GM19452 (cell line): ENCODE data around the gene MRPL24.

Experiments
- ATAC-seq: cut with Tn5 transposase; IDR thresholded peaks from one replicate; pipeline ENCODE4 v1.9.1; 2021; ENCODE audit not compliant: unreplicated experiment

MRPL24 gene

DNA sequence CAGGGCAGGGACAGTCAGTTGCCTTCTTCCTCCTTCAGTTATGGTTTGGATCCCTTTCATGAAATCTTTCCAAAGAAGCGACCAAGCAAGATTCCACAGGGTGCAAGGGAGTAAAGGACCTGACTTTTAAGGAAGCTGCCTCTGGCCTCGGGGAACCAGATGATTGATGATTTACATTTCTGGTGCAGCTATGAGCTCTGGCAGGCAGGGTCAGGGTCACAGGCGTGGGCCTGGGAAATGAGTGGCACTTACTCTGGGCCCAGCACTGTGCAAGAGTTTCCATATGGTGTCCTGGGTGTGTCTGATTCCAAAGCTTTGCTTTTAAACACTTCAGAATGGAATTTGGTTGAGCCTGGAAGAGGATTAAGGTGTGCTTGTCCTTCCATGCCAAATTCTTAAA lies 28.3 kb downstream of the MRPL24 start:
- no peak for ATAC-seq

DNA sequence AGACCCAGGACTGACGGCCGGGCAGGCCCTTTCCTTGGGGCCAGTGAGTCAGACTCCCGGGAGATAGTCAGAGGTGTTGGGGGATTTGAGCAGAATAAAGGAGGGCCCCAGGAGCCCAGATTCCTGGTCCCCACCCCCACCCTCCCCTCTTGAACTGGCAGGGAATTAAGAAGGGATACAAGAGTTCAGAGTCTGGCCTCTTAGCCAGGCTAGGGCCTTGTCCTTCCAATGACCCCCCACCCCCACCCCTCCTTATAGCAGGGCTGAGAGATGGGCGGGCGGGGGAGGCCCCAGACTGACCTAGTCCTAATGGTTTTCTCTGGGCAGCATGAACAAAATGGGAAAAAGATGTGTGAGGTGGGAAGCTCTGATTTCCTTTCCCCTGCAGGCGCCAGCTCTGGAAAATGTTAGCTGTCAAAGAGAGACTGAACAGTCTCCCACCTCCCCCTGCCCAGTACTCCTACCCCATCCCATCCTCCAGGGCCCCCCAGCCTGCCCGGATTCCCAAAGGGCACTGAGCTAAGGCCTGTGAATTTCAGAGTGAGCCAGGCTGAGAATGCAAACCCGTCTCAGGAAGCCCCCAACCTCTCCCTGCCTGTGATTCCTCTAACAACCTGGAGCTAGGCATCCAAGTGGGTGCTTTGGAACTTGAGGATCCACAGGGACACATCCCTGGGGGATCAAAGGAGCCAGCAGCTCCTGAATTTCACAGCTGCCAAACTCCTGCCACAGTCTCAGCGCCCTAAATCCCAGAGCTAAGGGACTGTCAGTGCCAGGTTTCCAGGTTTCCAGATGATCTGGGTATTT lies 29.7 kb downstream of the MRPL24 start:
- ATAC-seq: no peak

DNA sequence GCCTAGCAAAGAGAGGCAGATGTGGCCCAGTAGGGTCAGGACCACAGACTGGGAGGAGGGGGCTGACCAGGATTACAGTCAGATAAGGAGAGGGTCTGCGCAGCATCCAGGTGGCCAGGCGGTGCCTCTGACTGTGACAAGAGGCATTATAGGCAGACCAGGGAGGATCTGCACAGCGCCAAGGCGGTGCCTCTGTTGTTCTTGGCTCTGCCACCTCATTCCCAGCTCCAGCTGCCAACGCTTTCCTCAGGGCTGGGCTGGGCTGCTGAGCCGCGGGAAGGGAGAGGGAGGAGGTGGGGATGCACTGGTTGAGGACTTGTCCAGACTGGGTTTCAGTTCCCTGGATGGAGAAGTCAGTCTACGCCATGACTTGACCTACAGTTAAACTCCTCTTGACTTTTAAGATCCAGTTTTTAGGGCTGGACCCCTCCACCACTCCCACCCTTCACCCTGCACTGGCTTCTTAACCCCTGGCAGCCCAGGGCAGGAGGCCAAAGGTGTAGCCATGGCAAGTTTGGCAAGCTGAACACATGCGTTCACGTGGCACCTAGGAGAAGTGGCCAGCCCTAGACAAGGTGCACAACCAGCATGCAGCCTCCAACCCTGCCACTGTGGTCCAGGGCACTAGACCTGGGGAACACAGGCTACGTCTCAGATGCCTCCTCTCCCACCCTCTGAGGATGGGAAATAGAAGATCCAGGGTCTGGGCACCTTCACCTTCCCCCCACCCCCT lies 31.0 kb downstream of the MRPL24 start:
- ATAC-seq: no peak

DNA sequence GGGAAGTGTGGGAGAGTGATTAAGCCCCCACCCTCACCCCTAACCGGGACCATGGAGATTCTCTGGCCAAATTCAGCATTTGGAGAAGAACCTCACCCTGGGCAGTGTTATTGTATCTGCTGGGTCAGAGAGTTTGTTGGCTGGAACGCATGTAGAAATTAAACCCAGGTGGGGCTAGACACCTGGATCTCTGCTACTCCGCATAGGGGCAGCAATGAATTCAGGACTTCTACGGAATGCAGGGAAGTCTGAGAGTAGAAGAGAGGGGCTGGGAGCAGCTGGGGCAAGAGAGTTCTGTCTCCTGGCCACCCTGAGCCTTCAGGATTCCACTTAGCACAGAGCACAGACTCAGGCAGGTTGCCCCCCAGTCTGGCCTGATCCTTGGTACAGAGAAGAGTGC lies 31.9 kb downstream of the MRPL24 start:
- no peak for ATAC-seq

DNA sequence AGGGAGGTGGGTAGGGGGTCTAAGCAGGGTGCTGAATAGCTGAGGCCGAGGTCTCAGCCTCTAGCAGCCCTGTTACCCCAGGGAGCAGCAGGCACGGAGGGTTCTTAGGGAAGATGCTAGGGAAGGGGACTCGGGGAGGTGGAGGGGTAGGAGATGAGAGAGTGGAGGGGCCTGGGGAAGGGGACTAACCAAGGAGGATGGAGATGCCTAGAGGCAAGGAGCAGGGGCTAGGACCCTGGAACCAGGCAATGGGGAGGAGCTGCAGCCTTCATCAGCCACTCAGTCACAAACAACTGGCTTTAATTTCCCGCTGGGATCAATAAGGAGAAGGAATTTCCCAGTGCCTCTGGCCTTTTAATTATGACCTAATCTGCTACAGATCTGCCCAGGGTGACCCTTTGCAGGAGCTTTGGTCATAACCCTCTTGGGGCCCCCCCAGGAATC lies 32.6 kb downstream of the MRPL24 start:
- no peak for ATAC-seq

DNA sequence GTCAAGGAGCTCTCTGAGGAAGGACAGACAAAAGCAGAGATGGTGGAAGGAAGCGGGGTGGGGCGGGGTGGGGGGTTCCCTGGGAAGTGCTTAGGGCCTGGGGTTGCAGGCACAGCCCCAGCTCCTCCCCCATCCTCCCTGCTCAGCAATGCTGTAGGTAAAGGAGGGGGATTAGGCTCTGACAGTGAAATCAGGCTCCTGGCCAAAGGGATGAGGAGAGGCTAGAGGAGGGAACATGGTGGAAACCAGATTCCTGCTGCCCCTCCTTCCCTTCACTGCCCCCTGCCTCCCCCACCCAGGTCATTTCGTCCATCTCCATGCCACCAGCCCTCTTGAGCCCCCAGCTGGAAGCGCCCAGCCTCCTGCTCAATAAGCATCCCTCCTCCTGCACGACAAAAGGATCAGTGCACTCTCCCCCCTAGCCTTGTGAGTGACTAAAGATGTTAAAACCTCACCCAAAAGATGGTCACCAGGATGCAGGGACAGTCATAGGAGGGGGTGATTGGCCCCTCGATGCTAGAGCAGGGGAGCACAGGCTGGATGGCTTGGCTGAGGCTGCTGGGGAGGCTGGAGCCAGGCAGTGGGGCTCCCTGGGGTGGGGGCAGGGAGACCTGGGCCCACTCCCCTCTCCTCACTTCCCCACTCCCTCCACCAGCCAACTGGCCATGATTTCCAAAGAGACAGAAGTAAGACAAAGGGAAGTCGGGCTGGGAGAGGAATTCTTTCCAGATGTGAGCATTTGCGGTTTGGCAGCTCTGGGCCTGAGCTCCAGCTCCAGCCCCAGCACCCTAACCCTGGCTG lies 33.3 kb downstream of the MRPL24 start:
- ATAC-seq: no peak

DNA sequence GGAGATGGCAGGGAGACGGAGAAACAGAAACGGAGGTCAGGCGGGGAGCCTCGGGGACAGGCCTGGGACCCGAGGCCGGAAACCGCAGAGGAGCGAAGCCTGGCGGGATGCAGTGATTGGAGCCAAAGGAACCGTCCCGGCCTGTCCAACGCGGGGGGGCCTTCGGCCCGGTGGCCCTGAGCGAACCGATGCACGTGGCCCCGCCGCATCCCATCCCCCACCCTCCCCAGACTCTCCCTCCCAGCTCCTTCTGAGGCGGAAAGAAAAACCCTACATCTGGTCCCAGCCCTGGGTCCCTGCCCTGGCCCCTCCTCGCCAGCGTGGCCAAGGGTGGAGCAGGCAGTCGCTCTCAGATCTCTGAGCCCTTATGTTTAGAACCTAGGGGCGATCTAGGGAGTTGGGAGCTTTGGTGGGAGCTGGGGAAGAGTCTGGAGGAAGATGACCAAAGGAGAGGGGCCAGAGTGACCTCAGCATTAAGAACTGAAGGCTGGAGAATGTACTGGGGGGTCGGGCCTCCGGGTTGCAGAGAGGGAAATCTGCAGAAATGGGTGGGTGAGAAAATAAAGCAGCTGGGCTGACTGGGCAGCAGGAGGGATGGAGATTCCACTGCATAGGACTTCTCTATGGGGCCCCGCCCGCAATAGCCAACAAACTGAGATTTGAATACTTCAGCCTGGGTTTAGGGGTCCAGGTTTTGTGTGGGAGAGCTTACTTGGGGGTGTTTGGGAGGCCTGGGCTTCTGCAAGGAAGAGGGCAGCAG lies 34.1 kb downstream of the MRPL24 start:
- ATAC-seq: no peak

DNA sequence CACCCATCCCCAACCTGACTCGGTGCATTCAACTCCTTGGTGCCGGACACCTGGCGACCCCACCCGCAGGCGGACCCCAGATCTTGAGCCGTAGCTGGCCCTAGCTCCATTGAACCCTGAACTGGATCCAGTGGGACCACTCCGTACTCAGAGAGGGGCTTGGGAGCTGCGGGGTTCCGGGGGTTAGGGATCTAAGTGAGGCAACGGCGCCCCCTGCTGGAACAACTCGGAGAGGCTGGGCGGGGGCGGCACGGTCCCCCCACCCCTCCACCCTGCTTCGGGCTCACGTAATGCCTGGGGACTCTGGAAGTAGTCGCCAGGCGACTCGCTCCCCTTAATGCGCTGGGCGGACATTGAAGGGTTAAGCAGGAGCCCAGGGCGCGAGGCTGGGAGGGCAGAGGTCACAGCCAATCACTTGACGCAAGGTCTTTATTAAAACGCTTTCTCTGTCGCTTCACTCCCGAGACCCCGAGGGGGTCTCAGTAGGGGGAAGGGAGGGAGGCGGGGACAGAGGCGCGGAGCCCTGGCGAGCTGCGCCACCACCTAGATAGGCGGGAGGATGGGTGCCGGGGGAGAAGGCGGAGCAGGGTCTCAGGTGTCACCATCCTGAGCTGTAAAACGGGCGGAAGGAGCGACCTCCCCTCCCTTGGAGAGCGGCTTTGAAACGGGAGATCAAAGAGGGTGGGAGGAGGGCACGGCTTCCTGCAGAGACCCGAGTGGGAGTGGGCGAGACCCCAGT lies 34.8 kb downstream of the MRPL24 start:
- ATAC-seq: no peak

DNA sequence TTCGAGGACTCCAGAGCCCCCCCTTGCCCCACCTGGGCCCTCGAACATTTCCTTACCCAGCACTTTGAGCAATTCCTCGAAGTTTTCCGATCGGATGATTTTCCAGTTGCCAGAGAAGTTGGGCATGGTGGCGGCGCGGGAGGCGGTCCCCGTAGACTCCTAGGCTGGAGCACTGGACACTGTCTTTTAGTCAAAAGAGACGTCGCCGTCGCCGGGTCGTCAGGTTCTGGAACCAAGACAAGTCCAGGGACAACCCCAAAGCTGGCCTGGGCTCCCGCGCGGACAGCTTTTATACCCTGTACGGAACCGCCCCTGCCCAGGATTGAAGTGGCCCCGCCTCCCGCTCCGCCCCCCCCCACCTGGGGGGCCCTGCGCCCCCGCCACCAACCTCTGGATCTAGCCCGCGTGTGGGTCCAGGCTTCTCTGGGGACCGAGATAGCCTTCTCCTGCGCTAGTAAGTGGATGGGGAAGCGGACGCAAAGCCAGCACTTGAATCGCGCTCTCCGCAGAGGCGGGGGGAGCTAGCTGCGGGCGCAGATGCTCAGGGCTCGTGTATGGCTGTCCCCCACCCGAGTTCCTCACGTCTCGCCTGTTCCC lies 35.5 kb downstream of the MRPL24 start, which contains the start of gene CRABP2:
Gene CRABP2, minus strand, starts transcription at position 263 of the 597 bp plus-strand sequence. Its CDS starts 137 bp downstream, at position 126.
- ATAC-seq: no peak

DNA sequence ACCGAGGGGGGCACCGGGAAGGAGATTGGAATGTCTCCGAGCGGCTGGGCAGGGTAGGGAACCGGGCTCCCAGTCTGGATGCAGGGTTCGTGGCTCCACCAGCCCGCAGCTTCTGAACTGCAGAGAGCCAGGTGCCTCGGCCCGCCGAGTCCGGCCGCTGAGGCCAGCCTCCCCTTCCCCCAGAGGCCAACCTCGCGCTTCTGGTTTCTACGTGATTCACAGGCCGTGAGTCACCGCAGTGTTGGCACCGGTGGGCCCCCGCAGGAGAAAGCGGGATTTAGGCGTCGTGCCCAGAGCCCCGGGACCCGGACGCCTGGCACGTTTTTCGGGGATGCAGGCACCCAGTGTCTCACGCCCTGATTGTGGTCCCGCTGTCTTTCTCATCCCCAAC lies 36.0 kb downstream of the MRPL24 start:
- no peak for ATAC-seq

DNA sequence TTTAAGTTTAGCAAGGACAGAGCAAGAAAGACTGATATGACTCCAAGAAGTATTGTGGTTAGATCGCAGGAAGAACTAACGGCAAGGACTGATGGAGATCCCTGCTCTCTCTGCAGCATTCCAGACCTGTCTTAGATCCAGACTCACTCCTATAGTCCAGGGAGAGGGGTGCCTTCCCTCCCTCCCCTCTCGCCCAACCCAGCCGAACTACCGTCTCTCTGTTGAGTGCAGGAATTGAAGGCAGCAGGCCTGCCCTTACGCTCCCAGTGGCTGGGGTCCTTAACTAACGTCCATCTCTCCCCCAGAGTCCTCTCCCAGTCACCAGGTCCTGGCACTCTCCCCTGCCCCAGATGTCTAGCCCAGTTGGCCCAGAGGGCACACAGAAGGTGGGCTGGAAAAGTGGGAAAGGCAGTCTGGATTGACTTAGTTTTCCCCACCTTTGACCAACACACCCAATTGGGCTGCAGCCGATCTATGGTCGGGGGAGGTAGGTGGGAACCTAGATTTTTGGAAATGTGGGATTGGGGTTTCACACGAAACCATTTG lies 36.6 kb downstream of the MRPL24 start:
- no peak for ATAC-seq

DNA sequence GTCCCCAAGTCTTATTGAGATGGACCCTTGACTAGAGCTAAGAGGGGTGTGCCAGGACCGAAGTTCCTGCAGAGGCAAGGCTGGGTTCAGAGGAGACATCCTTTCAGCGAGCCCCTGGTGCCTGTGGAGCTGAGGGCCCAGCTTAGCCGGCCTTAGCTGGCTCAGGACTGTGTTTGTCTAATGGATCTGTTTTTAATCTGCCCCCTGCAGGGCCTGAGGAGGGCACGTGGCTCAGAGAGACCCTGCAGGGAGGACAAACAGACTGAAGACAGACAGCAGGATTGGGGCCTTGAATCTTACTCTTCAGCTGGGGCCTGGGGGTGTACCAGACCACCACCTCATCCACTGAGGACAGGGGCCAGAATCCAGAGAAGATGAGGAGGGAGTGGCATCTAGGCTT lies 37.1 kb downstream of the MRPL24 start:
- ATAC-seq: no peak

DNA sequence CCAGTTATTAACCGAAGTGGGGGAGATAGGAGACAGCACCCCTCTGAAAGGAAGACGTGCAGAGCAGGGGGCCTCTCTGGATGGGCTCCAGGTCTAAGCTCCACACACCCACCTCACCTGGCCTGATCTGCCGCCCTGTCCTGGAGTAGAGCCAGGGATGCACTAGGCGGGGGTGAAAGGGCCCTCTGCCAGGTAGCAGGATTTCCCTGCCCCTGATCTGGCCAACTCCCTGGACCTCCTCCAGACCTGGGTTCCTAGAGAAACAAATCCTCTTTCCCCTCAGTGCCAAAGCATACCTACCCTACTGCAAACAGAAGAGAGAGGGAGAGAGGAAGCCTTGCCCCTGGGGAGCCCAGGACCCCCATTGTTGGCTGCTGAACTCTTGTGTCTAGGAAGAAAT lies 37.6 kb downstream of the MRPL24 start:
- ATAC-seq: no peak

DNA sequence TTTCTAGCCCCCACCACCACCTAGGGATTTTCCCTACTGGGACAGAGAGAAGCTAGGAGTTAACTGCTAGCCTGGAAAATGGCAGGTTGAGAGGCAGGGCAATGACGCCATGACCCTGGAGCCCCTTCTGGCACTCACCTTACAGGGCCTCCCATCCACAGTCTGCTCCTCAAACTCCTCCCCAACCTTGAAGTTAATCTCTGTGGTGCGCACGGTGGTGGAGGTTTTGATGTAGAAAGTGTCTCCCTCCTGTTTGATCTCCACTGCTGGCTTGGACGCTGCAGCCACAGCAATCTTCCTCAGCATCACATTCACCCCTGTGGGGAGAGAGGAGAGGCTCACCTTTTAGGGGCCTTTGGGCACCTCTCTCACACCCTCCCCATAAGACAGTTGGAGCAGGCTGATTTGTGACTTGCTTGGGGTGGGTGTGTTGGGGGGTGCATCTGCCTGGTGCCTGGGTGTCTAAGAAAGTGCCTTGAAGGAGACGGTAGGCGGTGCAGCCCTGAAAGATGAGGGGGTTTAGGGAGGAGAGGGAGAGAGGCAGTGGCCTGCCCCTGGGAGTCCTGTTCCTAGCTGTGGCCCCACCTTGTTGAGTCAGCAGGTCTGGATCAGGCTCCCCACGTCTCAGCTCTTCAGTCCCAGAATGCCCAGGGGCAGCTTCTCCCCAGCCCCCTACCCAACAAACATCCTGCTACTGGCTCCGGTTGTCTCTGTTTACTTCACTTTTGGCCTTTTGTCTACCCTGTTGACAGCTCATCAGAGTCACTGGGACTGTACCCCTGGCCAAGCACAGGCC lies 40.0 kb downstream of the MRPL24 start:
- no peak for ATAC-seq

DNA sequence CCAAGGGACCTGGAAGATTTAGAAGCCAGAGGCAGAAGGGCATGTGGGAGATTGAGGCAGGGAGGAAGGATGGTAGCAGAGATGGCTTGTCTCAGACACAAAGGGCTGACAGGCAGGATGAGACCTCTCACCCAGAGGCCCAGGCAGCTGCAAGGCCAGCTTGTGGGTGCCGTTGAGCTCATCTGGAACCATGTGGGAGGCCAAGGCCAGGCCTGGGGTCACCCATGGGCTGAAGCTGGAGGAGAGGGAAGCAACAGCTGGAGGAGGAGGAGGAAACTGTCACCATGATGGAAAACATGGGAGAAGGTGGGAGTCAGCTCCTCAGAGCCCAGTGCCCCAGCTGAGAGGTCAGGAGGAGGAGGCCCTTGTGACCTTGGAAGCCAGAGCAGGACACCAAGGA lies 41.9 kb downstream of the MRPL24 start:
- no peak for ATAC-seq

DNA sequence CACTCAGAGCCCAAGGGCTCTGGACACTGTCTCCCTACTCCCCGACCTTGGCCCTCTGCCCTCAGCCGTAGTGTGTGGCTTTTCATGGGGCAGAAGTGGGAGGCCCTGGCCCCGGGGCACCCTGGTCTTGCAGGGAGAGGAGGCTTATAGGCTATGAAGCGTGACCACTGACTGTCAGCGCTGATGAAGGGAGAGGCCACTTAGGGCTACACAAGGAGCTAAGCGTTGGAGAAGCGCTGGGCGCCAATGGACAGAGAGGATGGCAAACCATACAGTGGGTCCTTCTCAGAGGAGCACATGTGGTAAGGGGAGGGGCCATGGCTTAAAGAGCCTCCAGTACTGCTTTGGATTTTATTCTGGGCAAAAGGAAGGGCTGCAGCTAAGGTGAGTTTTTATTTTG lies 43.4 kb downstream of the MRPL24 start:
- no peak for ATAC-seq

DNA sequence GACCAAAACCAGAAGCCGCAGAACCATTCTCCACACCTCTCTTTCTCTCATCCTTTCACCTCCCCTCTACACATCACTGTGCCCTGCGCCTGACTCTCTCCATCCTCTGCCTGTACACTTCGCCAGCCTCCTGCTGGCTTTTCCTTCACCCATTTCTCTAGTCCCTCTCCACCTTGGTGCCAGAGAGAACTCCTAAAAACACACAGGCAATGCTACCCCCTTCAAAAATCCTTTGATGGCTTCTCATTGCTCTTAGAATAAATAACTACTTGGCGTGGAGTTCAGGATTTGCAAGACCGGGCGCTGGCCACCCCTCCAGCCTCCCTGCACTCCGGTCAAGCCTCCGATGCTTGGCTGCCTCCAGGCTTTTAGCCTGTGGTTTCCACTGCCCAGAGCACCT lies 44.1 kb downstream of the MRPL24 start:
- no peak for ATAC-seq

DNA sequence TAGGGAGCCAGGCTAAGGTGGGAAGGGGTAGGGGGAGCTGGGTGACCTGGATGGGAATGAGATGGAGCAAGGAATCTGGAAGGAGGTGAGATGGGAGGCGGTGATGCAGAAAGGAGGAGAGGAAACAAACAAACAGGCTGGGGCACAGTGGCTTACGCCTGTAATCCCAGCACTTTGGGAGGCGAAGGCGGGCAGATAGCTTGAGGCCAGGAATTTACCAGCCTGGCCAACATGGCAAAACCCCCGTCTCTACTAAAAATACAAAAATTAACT lies 46.3 kb downstream of the MRPL24 start:
- ATAC-seq: no peak
